ENCODE data around the gene MYL3. TPM values are rescaled to one million over a fixed set of nuclear protein-coding genes. Genes with fewer than 3 reads are reported as not detected.

Gene MYL3
- total and polyA plus RNA-seq, 4 donors: 1.9 to 4.1 (median 2.6) TPM

DNA sequence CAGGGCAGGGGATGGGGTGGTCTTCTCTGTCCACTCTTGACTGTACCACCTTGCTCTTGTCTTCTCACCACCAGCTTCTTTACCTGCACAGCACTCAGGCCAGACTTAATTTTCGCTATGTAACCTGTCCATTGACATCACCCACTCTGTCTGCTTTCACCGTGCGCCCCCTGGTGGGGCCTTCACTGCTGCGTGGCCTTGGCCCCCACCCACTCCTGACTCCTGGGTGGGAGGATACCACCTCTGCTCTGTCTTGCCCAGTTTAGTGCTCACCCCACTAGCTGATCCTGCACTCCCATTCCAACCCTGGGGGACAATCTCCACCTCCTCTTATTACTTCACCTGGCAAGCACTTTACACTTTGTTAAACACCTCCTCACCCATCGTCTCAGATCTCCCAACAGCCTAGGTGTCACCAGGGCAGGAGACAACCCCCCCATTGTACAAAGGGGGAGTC is 32.0 kb upstream of the MYL3 start:
- DNase-seq (peak; percentile 58 to 69 (median 66)), ATAC-seq (ENCODE audit: insufficient read depth, low FRiP score) (no peak)
- peaks cover 0 to 3% (median 0%) of the 10 kb centered on the region in 4 donors for H3K36me3 ChIP-seq (ENCODE audit: control insufficient read depth in 4 of 4, insufficient read depth in 4 of 4, low read length in 4 of 4)
- peaks cover 0 to 48% (median 14%) of the 10 kb centered on the region in 5 donors for H3K4me1 ChIP-seq (ENCODE audit: control insufficient read depth in 5 of 5, insufficient read depth in 5 of 5, low read length in 5 of 5)
- TF ChIP-seq, protein P1, sequence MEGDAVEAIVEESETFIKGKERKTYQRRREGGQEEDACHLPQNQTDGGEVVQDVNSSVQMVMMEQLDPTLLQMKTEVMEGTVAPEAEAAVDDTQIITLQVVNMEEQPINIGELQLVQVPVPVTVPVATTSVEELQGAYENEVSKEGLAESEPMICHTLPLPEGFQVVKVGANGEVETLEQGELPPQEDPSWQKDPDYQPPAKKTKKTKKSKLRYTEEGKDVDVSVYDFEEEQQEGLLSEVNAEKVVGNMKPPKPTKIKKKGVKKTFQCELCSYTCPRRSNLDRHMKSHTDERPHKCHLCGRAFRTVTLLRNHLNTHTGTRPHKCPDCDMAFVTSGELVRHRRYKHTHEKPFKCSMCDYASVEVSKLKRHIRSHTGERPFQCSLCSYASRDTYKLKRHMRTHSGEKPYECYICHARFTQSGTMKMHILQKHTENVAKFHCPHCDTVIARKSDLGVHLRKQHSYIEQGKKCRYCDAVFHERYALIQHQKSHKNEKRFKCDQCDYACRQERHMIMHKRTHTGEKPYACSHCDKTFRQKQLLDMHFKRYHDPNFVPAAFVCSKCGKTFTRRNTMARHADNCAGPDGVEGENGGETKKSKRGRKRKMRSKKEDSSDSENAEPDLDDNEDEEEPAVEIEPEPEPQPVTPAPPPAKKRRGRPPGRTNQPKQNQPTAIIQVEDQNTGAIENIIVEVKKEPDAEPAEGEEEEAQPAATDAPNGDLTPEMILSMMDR (IDR thresholded peaks at IDR 0.05; ENCODE audit: control extremely low read depth, extremely low read depth): peak; percentile 64
- no peaks in the 10 kb centered on the region for H3K9me3 ChIP-seq (ENCODE audit: control insufficient read depth in 4 of 4, insufficient read depth in 3 of 4, low read length in 3 of 4)
- WGBS, 2 donors: 21 to 22% methylated on average over 5 of the region's 5 CpGs
- H3K27ac ChIP-seq (ENCODE audit: low read depth in 1 of 2, low read length in 1 of 2): no peak overlapping the region
- peaks cover 0 to 4% (median 0%) of the 10 kb centered on the region in 3 donors for H3K27me3 ChIP-seq (ENCODE audit: control insufficient read depth in 3 of 3, insufficient read depth in 3 of 3, low read length in 2 of 3)
- no peak overlapping the region for H3K9ac ChIP-seq (ENCODE audit: insufficient read depth in 1 of 2, low read length in 2 of 2)
- H3K4me3 ChIP-seq: no peak overlapping the region

DNA sequence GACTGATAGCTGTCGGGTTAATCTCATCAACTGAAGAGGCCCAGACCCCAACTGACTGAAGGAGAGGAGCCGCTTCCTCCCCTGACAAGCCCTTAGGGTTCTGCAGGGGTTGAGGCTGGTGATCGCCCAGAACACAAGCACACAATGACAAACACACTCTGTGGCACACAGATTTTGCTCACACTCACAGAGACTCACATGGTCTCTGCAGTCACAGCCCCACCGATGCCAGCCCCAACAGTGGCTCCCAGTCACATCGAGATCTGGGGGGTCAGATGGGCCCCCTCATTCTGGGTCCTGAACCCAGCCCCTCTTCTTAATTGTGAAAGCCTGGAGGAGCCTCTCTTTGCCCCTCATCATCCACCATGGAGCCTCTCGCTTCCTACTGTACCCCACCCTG is 31.0 kb upstream of the MYL3 start:
- 91 to 93% methylated on average over 6 of the region's 6 CpGs for WGBS, 2 donors

GRCh38 chr3:46893763-46894162 is 30.5 kb upstream of the MYL3 start:
- H3K27ac ChIP-seq (ENCODE audit: low read depth in 1 of 2, low read length in 1 of 2): no peak overlapping the region
- no peaks in the 10 kb centered on the region for H3K9me3 ChIP-seq (ENCODE audit: control insufficient read depth in 4 of 4, insufficient read depth in 3 of 4, low read length in 3 of 4)
- peaks cover 0 to 4% (median 0%) of the 10 kb centered on the region in 3 donors for H3K27me3 ChIP-seq (ENCODE audit: control insufficient read depth in 3 of 3, insufficient read depth in 3 of 3, low read length in 2 of 3)
- no peak overlapping the region for H3K4me3 ChIP-seq
- peaks cover 0 to 3% (median 0%) of the 10 kb centered on the region in 4 donors for H3K36me3 ChIP-seq (ENCODE audit: control insufficient read depth in 4 of 4, insufficient read depth in 4 of 4, low read length in 4 of 4)
- H3K9ac ChIP-seq (ENCODE audit: insufficient read depth in 1 of 2, low read length in 2 of 2): no peak overlapping the region
- TF ChIP-seq, protein P1 (IDR thresholded peaks at IDR 0.05; ENCODE audit: control extremely low read depth, extremely low read depth): no peak
- ATAC-seq (ENCODE audit: insufficient read depth, low FRiP score): no peak
- WGBS, 2 donors: 73 to 74% methylated on average over 9 of the region's 9 CpGs
- no peak for DNase-seq
- peaks cover 0 to 48% (median 17%) of the 10 kb centered on the region in 5 donors for H3K4me1 ChIP-seq (ENCODE audit: control insufficient read depth in 5 of 5, insufficient read depth in 5 of 5, low read length in 5 of 5)

More for the DNA sequence above, 31.0 kb upstream of the MYL3 start:
- ATAC-seq (ENCODE audit: insufficient read depth, low FRiP score) (no peak), DNase-seq (no peak)
- Histone ChIP-seq H3K4me3 (no peak overlapping the region), H3K9me3 (ENCODE audit: control insufficient read depth in 4 of 4, insufficient read depth in 3 of 4, low read length in 3 of 4) (no peaks in the 10 kb centered on the region), H3K36me3 (ENCODE audit: control insufficient read depth in 4 of 4, insufficient read depth in 4 of 4, low read length in 4 of 4) (peaks cover 0 to 3% (median 0%) of the 10 kb centered on the region in 4 donors), H3K27me3 (ENCODE audit: control insufficient read depth in 3 of 3, insufficient read depth in 3 of 3, low read length in 2 of 3) (peaks cover 0 to 4% (median 0%) of the 10 kb centered on the region in 3 donors), H3K27ac (ENCODE audit: low read depth in 1 of 2, low read length in 1 of 2) (no peak overlapping the region), H3K9ac (ENCODE audit: insufficient read depth in 1 of 2, low read length in 2 of 2) (no peak overlapping the region), H3K4me1 (ENCODE audit: control insufficient read depth in 5 of 5, insufficient read depth in 5 of 5, low read length in 5 of 5) (peaks cover 0 to 48% (median 16%) of the 10 kb centered on the region in 5 donors)
- TF ChIP-seq, protein P1 (IDR thresholded peaks at IDR 0.05; ENCODE audit: control extremely low read depth, extremely low read depth): no peak
